ENCODE results near the gene MCM5.
"Not testable (repeated sequence)": the region's sequence is repeated elsewhere in the genome, so short reads cannot be mapped to it uniquely, and the experiment has no call there.

MCM5 gene

GRCh38 chr22:35379146-35379993 lies 20.6 kb upstream of the MCM5 start:
- DNase-seq, result no peak

- no peak for DNase-seq
These were observed 19.9 kb upstream of the MCM5 start for GRCh38 chr22:35380013-35380412.

GRCh38 chr22:35380537-35381423 lies 19.2 kb upstream of the MCM5 start, which contains the start of gene HMOX1:
Gene HMOX1, plus strand, starts transcription at chr22:35381096. Its CDS starts 78 bp downstream, at chr22:35381174.
- peak; percentile 38 for DNase-seq

- DNase-seq, result no peak
These were observed 18.4 kb upstream of the MCM5 start for GRCh38 chr22:35381424-35382009.

GRCh38 chr22:35383679-35384071 lies 16.3 kb upstream of the MCM5 start:
- DNase-seq, result no peak

- no peak for DNase-seq
These were observed 15.4 kb upstream of the MCM5 start for GRCh38 chr22:35384527-35384926.

GRCh38 chr22:35384975-35385588 lies 14.9 kb upstream of the MCM5 start:
- DNase-seq, result no peak

GRCh38 chr22:35386670-35387288 lies 13.2 kb upstream of the MCM5 start:
- DNase-seq, result no peak

GRCh38 chr22:35390933-35391332 lies 9.0 kb upstream of the MCM5 start:
- DNase-seq, result no peak

GRCh38 chr22:35392357-35392756 lies 7.6 kb upstream of the MCM5 start:
- DNase-seq, result no peak

- DNase-seq, result no peak
These were observed 6.6 kb upstream of the MCM5 start for GRCh38 chr22:35393116-35394010.

GRCh38 chr22:35394011-35394312 lies 6.0 kb upstream of the MCM5 start:
- DNase-seq, result no peak

GRCh38 chr22:35394810-35395563 lies 5.0 kb upstream of the MCM5 start:
- DNase-seq, result no peak

GRCh38 chr22:35396622-35397021 lies 3.3 kb upstream of the MCM5 start:
- not testable (repeated sequence) for DNase-seq

GRCh38 chr22:35397095-35397904 lies 2.6 kb upstream of the MCM5 start:
- no peak for DNase-seq

- DNase-seq, result no peak
These were observed 1.4 kb upstream of the MCM5 start for GRCh38 chr22:35398591-35398973.

GRCh38 chr22:35399114-35399677 lies 744 bp upstream of the MCM5 start:
- no peak for DNase-seq

- DNase-seq, result no peak
These were observed 506 bp downstream of the MCM5 start for GRCh38 chr22:35400501-35400790.

- DNase-seq, result no peak
These were observed 1.9 kb downstream of the MCM5 start for GRCh38 chr22:35401863-35402262.

- no peak for DNase-seq
These were observed 3.4 kb downstream of the MCM5 start for GRCh38 chr22:35403356-35403755.
